IMR-90 (cell line): ENCODE results near the gene SLC22A4. TPM values are rescaled to one million over a fixed set of nuclear protein-coding genes. Genes with fewer than 3 reads are reported as not detected.

Source experiments
- ATAC-seq: fragments of 200-7000 bp; cut with Tn5 transposase; 2 replicates; pipeline ENCODE4 v1.9.1; 2020; ENCODE audit warnings: low read depth, mild to moderate bottlenecking, moderate library complexity
- BruUV-seq: library from RNA; stranded (reverse); fragments of 400-500 nt; replicated peaks from 2 replicates; lab custom pipeline; 2021; lab: Mats Ljungman, UMichigan
- CTCF ChIA-PET: fragments of 300-600 bp; formaldehyde crosslinking; extraction: SDS; loops from one replicate; lab custom pipeline; 2021; ENCODE audit warnings: antibody characterized with exemption; lab: Yijun Ruan, JAX
- POLR2A ChIA-PET: fragments of 300-600 bp; sonication (Branson Sonifier 250); formaldehyde crosslinking; loops from one replicate; lab custom pipeline; 2022; ENCODE audit warnings: antibody characterized with exemption; ENCODE audit not compliant: unreplicated experiment; lab: Charles Lee
- DNase-seq: peaks from one replicate; pipeline ENCODE4 v3.0.0; 2013
- H2AFZ ChIP-seq: replicated peaks from 2 replicates; pipeline ENCODE3; 2013; ENCODE audit warnings: low read length, mild to moderate bottlenecking; ENCODE audit not compliant: poor library complexity
- H2AK5ac ChIP-seq: 2 replicates; pipeline ENCODE4 v1.6.1; 2013; ENCODE audit warnings: low read depth, low read length, inconsistent platforms
- H2AK9ac ChIP-seq: replicated peaks from 2 replicates; pipeline ENCODE3; 2013; ENCODE audit warnings: mild to moderate bottlenecking, low read depth, low read length, moderate library complexity; ENCODE audit not compliant: poor library complexity
- H2BK120ac ChIP-seq: 2 replicates; pipeline ENCODE4 v1.6.1; 2013; ENCODE audit warnings: low read depth, low read length, inconsistent platforms
- H2BK15ac ChIP-seq: 3 replicates; pipeline ENCODE4 v1.6.1; 2013; ENCODE audit warnings: low read depth, low read length, inconsistent platforms
- H2BK20ac ChIP-seq: 2 replicates; pipeline ENCODE4 v1.6.1; 2013; ENCODE audit warnings: low read depth, mild to moderate bottlenecking, inconsistent platforms, low read length, moderate library complexity
- H2BK5ac ChIP-seq: 2 replicates; pipeline ENCODE4 v1.6.1; 2013; ENCODE audit warnings: mild to moderate bottlenecking, low read depth, low read length, inconsistent platforms; ENCODE audit not compliant: poor library complexity, severe bottlenecking
- H3K14ac ChIP-seq: replicated peaks from 2 replicates; pipeline ENCODE4 v1.6.1; 2013; ENCODE audit warnings: low read depth, low read length, inconsistent platforms
- H3K18ac ChIP-seq: 2 replicates; pipeline ENCODE4 v1.6.1; 2013; ENCODE audit warnings: low read depth, low read length, control low read depth
- H3K23ac ChIP-seq: 2 replicates; pipeline ENCODE4 v1.6.1; 2013; ENCODE audit warnings: low read depth, low read length, inconsistent platforms
- H3K27ac ChIP-seq: 2 replicates; pipeline ENCODE4 v1.5.1; 2013; ENCODE audit warnings: mild to moderate bottlenecking, control low read depth, low read length; ENCODE audit not compliant: insufficient read depth
- H3K27me3 ChIP-seq: 2 replicates; pipeline ENCODE4 v1.6.1; 2013; ENCODE audit warnings: low read length; ENCODE audit not compliant: control insufficient read depth, insufficient read depth
- H3K36me3 ChIP-seq: 2 replicates; pipeline ENCODE4 v1.6.1; 2013; ENCODE audit warnings: low read length, mixed read lengths; ENCODE audit not compliant: control insufficient read depth, insufficient read depth
- H3K4ac ChIP-seq: 2 replicates; pipeline ENCODE4 v1.6.1; 2013; ENCODE audit warnings: low read depth, low read length, inconsistent platforms
- H3K4me1 ChIP-seq: 2 replicates; pipeline ENCODE4 v1.6.1; 2013; ENCODE audit warnings: low read length, mixed read lengths; ENCODE audit not compliant: control insufficient read depth, insufficient read depth
- H3K4me2 ChIP-seq: 2 replicates; pipeline ENCODE4 v1.6.1; 2013; ENCODE audit warnings: low read depth, mild to moderate bottlenecking, control low read depth, low read length, moderate library complexity
- H3K4me3 ChIP-seq: 2 replicates; pipeline ENCODE4 v1.5.1; 2013; ENCODE audit warnings: low read depth, mild to moderate bottlenecking, control low read depth, low read length, moderate library complexity; ENCODE audit not compliant: insufficient read depth
- H3K56ac ChIP-seq: 2 replicates; pipeline ENCODE4 v1.6.1; 2013; ENCODE audit warnings: low read length, inconsistent platforms; ENCODE audit not compliant: insufficient read depth; ENCODE audit errors: extremely low read depth
- H3K79me1 ChIP-seq, 2 experiments: 2 replicates each; pipeline ENCODE4 v1.6.1; 2013; ENCODE audit warnings: low read length in 2 of 2, inconsistent platforms in 1 of 2, low read depth in 1 of 2
- H3K9ac ChIP-seq: 2 replicates; pipeline ENCODE4 v1.6.1; 2013; ENCODE audit warnings: low read depth, low read length, control low read depth
- H3K9me1 ChIP-seq: 2 replicates; pipeline ENCODE4 v1.6.1; 2013; ENCODE audit warnings: low read length, inconsistent platforms; ENCODE audit not compliant: insufficient read depth
- H3K9me3 ChIP-seq: 2 replicates; pipeline ENCODE4 v1.6.1; 2013; ENCODE audit warnings: low read length; ENCODE audit not compliant: control insufficient read depth, insufficient read depth
- H4K20me1 ChIP-seq: 2 replicates; pipeline ENCODE4 v1.6.1; 2013; ENCODE audit warnings: low read length, inconsistent platforms; ENCODE audit not compliant: insufficient read depth
- H4K5ac ChIP-seq: 2 replicates; pipeline ENCODE4 v1.6.1; 2013; ENCODE audit warnings: mild to moderate bottlenecking, low read depth, low read length, control low read depth
- H4K8ac ChIP-seq, 2 experiments: 2 replicates each; pipeline ENCODE4 v1.6.1; 2013; ENCODE audit warnings: low read depth in 2 of 2, low read length in 2 of 2, control low read depth in 1 of 2, inconsistent platforms in 1 of 2
- H4K91ac ChIP-seq: 2 replicates; pipeline ENCODE4 v1.6.1; 2013; ENCODE audit warnings: low read depth, low read length, inconsistent platforms; ENCODE audit not compliant: insufficient read depth
- RCOR1 ChIP-seq: IDR thresholded peaks from 2 replicates; pipeline ENCODE4 v1.6.1; 2012; ENCODE audit warnings: mild to moderate bottlenecking, low read length, improper control_type of control experiment; ENCODE audit not compliant: insufficient replicate concordance
- WGBS, 2 experiments: methylation state at CpG; one replicate each; pipeline versions ENCODE4 v1.1.5 to v1.1.7; 2013; ENCODE audit warnings: missing lambda C conversion rate in 2 of 2; ENCODE audit not compliant: insufficient read length in 1 of 2; ENCODE audit errors: extremely low coverage in 2 of 2; 5-methylcytosine and 5-hydroxymethylcytosine counted together
- dilution Hi-C: fragments of 300-500 bp; cut with HindIII; formaldehyde crosslinking; loops from one replicate; pipeline ENCODE4 v1.14.3; 2018; ENCODE audit warnings: low sequenced_read_pairs; ENCODE audit not compliant: unreplicated experiment
- in situ Hi-C: fragments of 300-500 bp; cut with MboI; formaldehyde crosslinking; loops from 3 replicates; pipeline ENCODE4 v1.14.3; 2019; ENCODE audit warnings: low sequenced_read_pairs, inconsistent platforms, mixed read lengths
- intact Hi-C: fragments of 100-400 bp; cut with micrococcal nuclease; formaldehyde crosslinking; loops from 2 replicates; pipeline ENCODE4 v1.10.0; 2022
- polyA plus RNA-seq, 3 experiments: library from polyadenylated mRNA; depleted of rRNA; stranded (reverse); fragments of >200 nt; gene quantifications; 2 replicates each; pipeline ENCODE4 v1.2.3, GENCODE V29; 2012; ENCODE audit warnings: low replicate concordance in 1 of 3
- total RNA-seq: library from RNA; depleted of rRNA; stranded (reverse); fragments of >200 nt; gene quantifications from 2 replicates; pipeline ENCODE4 v1.2.3, GENCODE V29; 2012

The SLC22A4 gene
- total and polyA plus RNA-seq, 2 of the 4 experiments (the other 2 are of a cell fraction) = 2.6 to 3.2 TPM

GRCh38 chr5:132308701-132309100 lies 14.5 kb downstream of the SLC22A4 start:
- dilution Hi-C loops = no loop called here
- no TSS peak for BruUV-seq
- H3K9me3 ChIP-seq = no peaks in the 10 kb centered on the region; the same call in 1 of the 2 replicates
- no peak overlapping the region for H4K5ac ChIP-seq
- intact Hi-C loops = no loop called here
- ATAC-seq (no peak), DNase-seq (no peak)
- no peak overlapping the region for H3K14ac ChIP-seq
- no peak overlapping the region for H3K18ac ChIP-seq
- peaks cover 8 to 10% of the 10 kb centered on the region in 2 experiments; a peak in 3 of 4 replicates for H3K79me1 ChIP-seq
- no peak overlapping the region for H2BK20ac ChIP-seq
- 83% methylated on average over 1 of the region's 4 CpGs; no CpG with 5 or more reads in 1 of the 2 experiments for WGBS, 2 experiments
- H3K36me3 ChIP-seq = no peaks in the 10 kb centered on the region
- TF ChIP-seq RCOR1 = no peak
- no peak overlapping the region for H2AFZ ChIP-seq
- no peak overlapping the region for H3K4me2 ChIP-seq
- no peak overlapping the region for H4K91ac ChIP-seq
- ChIA-PET CTCF (no interaction called here), POLR2A (no interaction called here)
- no peak overlapping the region for H3K27ac ChIP-seq
- in situ Hi-C loops = no loop called here
- no peak overlapping the region for H3K23ac ChIP-seq
- H2BK120ac ChIP-seq = no peak overlapping the region
- no peak overlapping the region for H2AK5ac ChIP-seq
- H3K9me1 ChIP-seq = peaks cover 2% of the 10 kb centered on the region; the same call in 1 of the 2 replicates
- no peak overlapping the region for H3K4ac ChIP-seq
- H4K20me1 ChIP-seq = no peaks in the 10 kb centered on the region
- no peak overlapping the region for H2BK5ac ChIP-seq
- H3K4me1 ChIP-seq = no peaks in the 10 kb centered on the region
- H3K27me3 ChIP-seq = no peaks in the 10 kb centered on the region
- no peak overlapping the region for H2BK15ac ChIP-seq
- H3K56ac ChIP-seq = no peak overlapping the region
- no peak overlapping the region for H3K9ac ChIP-seq
- no peak overlapping the region for H3K4me3 ChIP-seq
- H2AK9ac ChIP-seq = no peak overlapping the region
- H4K8ac ChIP-seq = no peak overlapping the region
